Heart left ventricle (tissue), 13 donors: ENCODE data around the gene FAT3.

Experiments
- POLR2A ChIP-seq, 2 donors: fragments of 450-650 bp; IDR thresholded peaks; one replicate each; pipeline ENCODE4 v1.6.1; 2017; ENCODE audit warnings: antibody characterized with exemption in 2 of 2, mild to moderate bottlenecking in 2 of 2, moderate library complexity in 2 of 2
- TF ChIP-seq, protein P1 (sequence below), 12 donors: fragments of 200-600 bp; sonication (generic) in 4 of 12; IDR thresholded peaks; one replicate each; pipeline versions ENCODE4 v1.5.0 to v1.8.0; 2018 to 2022; ENCODE audit warnings: antibody characterized with exemption in 12 of 12, mild to moderate bottlenecking in 5 of 12
- donor health status: ischemic (EF 13 %, LVEDD 7.1; RV severe dilation, severe dysfunction).
- donor health status: DM: no; HTN: yes; CAD: no.
- donor health status: DM: no; HTN: no; CAD: no.
- donor health status: ischemic (EF 25% LVEDD 6.9; RV normal size, moderate dysfunction).
- donor health status: ischemic (EF 25% LVEDD 5.7; RV mildly dilated, moderate dysfunction).
- donor health status: ischemic (EF 35%, LVEDD 5.7; RV mildly dilated, moderate dysfunction).
- donor health status: nonischemic (EF 11% LVEDD 7.7; RV severe dilation, severe dysfunction).
- donor health status: DM: yes; HTN: yes; CAD: no.
- donor health status: PGD.
- donor health status: ischemic (EF 29% LVEDD 5.4; RV normal size, mild dysfunction).
- donor health status: nonischemic (EF 23%, LVEDD 6.1; RV moderate dilation, normal function).

DNA sequence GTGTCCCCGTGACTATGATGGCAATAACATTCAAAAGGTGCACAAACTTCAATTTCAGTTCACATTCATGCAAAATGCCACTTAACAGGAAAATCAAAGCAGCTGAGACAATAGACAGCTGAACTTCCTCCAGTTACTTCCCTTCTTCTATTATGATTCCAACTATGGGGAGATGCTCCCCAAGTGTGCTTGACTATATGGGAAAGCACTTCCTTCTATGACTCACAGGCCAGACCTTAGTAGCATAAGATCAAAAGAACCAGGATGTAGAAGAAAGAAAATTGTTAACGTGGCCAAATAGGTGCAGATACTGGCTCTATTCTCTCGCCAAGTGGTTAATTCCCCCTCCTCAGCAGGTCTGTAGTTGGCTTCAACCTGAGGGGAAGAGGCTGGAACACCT is 7.8 kb upstream of the FAT3 start:
- TF ChIP-seq, protein P1, sequence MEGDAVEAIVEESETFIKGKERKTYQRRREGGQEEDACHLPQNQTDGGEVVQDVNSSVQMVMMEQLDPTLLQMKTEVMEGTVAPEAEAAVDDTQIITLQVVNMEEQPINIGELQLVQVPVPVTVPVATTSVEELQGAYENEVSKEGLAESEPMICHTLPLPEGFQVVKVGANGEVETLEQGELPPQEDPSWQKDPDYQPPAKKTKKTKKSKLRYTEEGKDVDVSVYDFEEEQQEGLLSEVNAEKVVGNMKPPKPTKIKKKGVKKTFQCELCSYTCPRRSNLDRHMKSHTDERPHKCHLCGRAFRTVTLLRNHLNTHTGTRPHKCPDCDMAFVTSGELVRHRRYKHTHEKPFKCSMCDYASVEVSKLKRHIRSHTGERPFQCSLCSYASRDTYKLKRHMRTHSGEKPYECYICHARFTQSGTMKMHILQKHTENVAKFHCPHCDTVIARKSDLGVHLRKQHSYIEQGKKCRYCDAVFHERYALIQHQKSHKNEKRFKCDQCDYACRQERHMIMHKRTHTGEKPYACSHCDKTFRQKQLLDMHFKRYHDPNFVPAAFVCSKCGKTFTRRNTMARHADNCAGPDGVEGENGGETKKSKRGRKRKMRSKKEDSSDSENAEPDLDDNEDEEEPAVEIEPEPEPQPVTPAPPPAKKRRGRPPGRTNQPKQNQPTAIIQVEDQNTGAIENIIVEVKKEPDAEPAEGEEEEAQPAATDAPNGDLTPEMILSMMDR (IDR thresholded peaks at IDR 0.05), result no peak
- no peak for TF ChIP-seq POLR2A (IDR thresholded peaks at IDR 0.05)
